ENCODE measurements around the gene COL1A1.

The COL1A1 gene

GRCh38 chr17:50186661-50187393 is 14.6 kb downstream of the COL1A1 start:
- DNase-seq: no peak

DNA sequence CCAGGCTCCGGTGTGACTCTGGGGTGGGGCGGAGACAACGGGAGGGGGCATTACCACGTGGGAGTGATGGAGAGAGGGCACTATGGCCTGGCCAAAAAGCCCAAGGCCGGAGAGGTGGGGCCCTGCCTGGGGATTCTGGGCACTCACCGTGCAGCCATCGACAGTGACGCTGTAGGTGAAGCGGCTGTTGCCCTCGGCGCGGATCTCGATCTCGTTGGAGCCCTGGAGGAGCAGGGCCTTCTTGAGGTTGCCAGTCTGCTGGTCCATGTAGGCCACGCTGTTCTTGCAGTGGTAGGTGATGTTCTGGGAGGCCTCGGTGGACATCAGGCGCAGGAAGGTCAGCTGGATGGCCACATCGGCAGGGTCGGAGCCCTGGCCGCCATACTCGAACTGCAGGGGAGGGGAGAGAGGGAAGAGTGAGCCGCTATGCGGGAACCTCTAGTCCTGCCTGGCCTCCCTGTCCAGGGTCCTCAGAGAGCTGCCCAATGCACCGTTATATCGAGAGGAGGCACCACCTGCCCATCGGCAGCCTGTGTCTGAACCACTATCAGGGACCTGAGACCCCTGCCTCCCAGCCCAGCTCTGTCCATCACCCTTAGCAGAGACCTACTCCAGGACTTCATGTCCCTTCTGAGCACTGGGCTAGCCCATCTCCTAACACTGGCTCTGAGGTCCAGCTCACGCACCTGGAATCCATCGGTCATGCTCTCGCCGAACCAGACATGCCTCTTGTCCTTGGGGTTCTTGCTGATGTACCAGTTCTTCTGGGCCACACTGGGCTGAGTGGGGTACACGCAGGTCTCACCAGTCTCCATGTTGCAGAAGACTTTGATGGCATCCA is 15.6 kb downstream of the COL1A1 start:
- DNase-seq: no peak

- no peak for DNase-seq
These were observed 16.6 kb downstream of the COL1A1 start for GRCh38 chr17:50184611-50185398.

DNA sequence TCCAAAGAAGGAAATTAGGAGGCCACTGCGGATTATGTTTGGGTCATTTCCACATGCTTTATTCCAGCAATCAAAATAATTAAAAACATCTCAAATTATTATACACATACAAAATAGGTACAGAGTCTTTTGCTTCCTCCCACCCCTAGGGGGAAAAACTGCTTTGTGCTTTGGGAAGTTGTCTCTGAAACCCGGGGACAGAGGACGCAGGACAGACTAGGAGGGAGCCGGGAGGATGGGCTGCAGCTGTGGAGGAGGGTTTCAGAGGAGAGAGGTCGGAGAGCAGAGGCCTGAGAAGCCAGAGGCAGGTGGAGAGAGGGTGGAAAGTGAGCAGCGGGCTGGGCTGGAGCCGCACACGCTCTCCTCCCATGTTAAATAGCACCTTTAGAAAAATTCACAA is 17.4 kb downstream of the COL1A1 start:
- no peak for DNase-seq

DNA sequence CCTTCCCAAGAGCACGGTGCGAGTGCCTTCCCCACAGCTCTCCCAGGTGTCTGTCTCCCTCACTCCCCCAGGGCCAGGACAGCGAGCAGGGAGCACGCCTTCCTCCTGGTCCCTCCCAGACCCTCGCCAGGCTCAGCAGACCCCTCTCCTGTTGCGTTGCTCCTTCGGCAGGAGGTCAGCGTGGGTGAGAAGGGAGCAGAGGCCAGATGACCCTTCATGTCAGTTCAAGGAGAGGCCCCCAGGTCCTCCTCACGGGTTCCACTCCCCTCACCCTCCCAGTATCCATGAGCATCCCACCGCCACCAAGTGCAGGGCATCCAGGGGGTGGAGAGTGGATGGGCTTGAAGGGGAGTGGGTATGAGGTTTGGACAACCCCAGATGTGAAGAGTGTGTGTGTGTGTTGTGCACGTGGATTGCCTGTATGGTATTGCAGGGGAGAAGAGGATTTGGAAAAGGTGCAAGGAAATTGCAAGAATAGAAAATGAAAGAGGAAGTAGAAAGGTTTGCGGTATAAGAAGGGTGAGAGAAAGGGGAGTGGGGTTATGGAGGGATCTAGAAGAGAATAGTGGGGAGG is 17.9 kb downstream of the COL1A1 start:
- DNase-seq: no peak

- DNase-seq: no peak
These were observed 18.5 kb downstream of the COL1A1 start for GRCh38 chr17:50182783-50183420.

DNA sequence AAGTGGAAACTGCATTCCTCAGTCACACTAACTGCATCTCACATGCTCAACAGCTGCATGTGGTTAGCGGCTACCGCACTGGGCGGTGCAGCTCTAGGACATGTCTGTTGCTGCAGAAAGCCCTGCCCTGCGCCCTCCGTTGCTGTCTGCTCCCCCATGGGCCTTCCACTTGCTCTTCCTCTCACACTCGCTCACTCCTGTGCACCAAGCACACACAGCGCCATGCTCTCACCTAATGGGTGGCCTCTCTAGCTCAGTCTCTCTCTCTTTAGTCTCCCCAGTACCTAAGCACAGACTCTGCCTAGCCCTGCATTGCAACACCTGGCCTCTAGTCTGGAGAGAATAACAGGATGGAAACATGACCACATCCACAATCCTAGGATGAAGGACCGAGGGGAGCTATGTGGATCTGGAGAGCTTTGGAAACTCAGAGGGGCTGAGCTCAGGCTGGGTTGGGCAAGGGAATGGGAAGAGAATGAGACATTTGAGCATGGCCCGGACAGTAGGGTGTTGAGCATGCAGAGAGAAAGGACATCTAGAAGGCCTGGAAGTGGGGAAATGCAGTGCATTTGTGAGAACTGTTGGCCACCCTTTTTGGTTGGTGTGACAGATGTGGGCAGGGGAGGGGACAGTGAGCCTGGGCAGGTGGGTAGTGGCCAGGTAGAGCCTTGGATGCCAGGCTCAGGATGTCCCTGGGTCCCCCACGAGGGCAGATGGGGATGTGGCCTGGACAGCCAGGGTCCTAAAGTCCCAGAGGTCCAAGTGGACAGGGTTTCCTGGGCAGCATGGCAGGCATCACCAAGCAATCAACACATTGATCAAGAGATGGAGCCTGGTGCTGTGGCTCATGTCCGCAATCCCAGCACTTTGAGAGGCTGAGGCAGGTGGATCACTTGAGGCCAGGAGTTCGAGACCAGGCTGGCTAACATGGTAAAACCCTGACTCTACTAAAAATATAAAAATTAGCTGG is 19.6 kb downstream of the COL1A1 start:
- no peak for DNase-seq

- no peak for DNase-seq
These were observed 20.3 kb downstream of the COL1A1 start for GRCh38 chr17:50181144-50181543.

- DNase-seq: no peak
These were observed 20.8 kb downstream of the COL1A1 start for GRCh38 chr17:50180620-50181019.

DNA sequence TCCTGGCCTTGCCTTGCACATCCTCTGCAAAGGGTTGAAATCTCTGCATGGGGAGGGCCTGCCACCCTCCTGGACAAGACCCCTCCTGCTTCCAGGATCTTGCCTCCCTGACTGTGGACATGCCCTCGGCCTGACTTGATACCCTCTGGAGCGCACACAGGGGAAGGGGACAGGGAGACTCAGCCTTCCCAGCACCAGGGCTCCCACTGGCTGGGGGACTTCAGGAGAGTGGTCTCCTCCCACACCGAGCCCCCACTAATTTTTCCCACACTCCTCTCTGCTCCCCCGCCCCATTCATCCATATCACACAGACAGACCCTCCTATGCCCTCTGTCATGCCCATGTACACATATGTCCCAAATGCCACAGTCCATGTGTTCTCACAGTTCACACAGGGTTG is 21.3 kb downstream of the COL1A1 start:
- no peak for DNase-seq

GRCh38 chr17:50177983-50178834 is 23.2 kb downstream of the COL1A1 start:
- peak in 1 of 4 experiments; percentile 16 for DNase-seq

DNA sequence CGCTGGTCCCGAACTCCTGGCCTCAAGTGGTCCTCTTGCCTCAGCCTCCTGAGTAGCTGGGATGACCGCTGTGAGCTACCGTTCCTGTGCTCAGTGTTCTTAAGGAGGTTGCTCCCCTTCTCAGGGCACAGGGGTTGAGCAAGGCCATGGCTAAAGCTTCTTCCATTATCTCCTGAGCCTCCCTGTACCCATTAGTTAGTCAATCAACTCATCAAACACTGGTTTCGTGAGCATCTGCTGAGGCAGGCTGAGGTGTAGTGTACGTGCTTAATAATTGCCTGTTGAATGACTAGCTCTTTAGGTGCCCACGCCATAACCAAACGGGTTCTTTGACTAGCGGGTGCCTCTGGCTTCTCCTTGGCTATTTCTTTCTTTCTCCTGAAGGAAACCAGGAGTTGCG is 24.0 kb downstream of the COL1A1 start:
- no peak for DNase-seq

DNA sequence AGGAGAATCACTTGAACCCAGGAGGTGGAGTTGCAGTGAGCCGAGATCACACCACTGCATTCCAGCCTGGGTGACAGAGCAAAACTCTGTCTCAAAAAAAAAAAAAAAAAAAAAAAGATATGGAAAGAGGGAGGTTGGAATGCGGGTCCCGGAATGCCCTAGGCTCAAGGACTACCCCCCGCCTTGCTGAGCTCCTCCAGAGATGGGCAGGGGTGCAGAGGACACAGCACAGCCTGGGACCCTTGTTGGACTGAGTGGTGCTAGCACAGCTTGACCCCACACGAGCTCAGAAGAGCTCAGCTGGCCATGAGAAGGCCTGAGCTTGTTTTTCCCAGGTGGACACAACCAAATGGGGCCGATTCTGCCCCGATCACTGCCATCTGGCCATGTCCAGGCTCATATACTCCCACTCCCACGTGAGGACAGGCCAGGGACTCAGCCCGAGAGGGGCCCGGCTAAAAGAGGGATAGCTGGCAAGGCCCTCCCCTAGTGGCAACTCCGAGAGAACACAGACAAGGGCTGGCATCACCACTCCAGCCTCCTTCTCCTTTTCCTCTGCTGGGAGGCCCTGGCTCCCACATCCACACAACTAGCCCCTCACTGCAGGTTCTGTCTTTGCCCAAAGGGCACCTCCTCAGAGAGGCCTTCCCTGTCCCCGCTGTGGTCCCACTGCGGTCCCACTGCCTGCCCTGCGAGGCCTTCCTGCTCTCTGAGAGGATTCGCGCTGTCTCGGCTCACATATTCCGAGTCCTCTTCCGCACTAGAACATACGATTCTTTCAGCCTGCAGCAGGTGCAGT is 24.7 kb downstream of the COL1A1 start:
- DNase-seq: no peak

- no peak for DNase-seq
These were observed 26.2 kb downstream of the COL1A1 start for GRCh38 chr17:50175035-50175807.

GRCh38 chr17:50174444-50174843 is 27.0 kb downstream of the COL1A1 start:
- no peak for DNase-seq

GRCh38 chr17:50173335-50173941 is 28.0 kb downstream of the COL1A1 start:
- no peak for DNase-seq

DNA sequence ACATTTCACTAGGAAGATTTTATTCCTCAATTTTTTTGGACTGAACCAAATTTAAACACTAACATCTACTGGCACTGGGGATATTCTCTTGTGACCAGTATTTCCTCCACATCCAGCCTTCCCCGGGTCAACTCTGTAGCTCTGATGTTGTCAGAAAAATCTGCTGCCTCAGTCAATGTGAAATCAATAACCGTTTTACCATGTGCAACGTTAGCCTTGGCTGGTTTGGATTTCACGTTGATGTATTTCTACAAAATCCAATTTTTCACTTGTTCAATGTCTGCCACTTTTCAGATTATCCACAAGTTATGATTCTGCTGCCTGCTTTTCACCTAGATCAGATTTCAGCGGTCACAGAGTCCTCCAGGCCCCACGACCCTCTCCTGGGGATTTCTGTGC is 28.5 kb downstream of the COL1A1 start:
- DNase-seq: no peak

GRCh38 chr17:50172130-50172529 is 29.3 kb downstream of the COL1A1 start:
- no peak for DNase-seq

Data from activated CD4-positive, CD25-positive, alpha-beta regulatory T cell (primary cell).